Activated naive CD4-positive, alpha-beta T cell treated with anti-CD3 and anti-CD28 coated beads, Interleukin-2, amount 10 ng/mL, durations not matched to agents 7 days and 5 days (primary cell): Measurements from ENCODE around the gene SLC13A1.
A peak's percentile ranks its signal among the peaks of the same experiment; 100 is the strongest.

ENCODE experiments used
- CTCF ChIA-PET: fragments of 350-600 bp; sonication (Branson Sonifier 250); formaldehyde crosslinking; loops from one replicate; lab custom pipeline; 2021; ENCODE audit warnings: antibody characterized with exemption; lab: Charles Lee
- DNase-seq: peaks from one replicate; pipeline ENCODE4 v3.0.0-alpha.2; 2020
- H3K27ac Mint-ChIP-seq: one replicate; pipeline ENCODE4 v1.8.0; 2021; ENCODE audit warnings: mild to moderate bottlenecking, moderate library complexity, mixed read lengths
- H3K27me3 Mint-ChIP-seq: one replicate; pipeline ENCODE4 v1.8.0; 2021; ENCODE audit warnings: mild to moderate bottlenecking, mixed read lengths
- H3K36me3 Mint-ChIP-seq: one replicate; pipeline ENCODE4 v1.8.0; 2021; ENCODE audit warnings: mixed read lengths
- H3K4me1 Mint-ChIP-seq: one replicate; pipeline ENCODE4 v1.8.0; 2021; ENCODE audit warnings: mixed read lengths
- H3K4me3 Mint-ChIP-seq: one replicate; pipeline ENCODE4 v1.8.0; 2021; ENCODE audit warnings: mild to moderate bottlenecking, moderate library complexity, mixed read lengths
- H3K9me3 Mint-ChIP-seq: one replicate; pipeline ENCODE4 v1.8.0; 2021; ENCODE audit warnings: mixed read lengths

Gene SLC13A1

GRCh38 chr7:123170333-123171246 lies 29.2 kb downstream of the SLC13A1 start:
- Mint-ChIP-seq H3K27me3 (no peaks in the 10 kb centered on the region), H3K9me3 (peaks cover 4% of the 10 kb centered on the region), H3K27ac (no peak overlapping the region), H3K4me3 (no peak overlapping the region), H3K36me3 (no peaks in the 10 kb centered on the region), H3K4me1 (no peaks in the 10 kb centered on the region)
- DNase-seq = no peak
- CTCF ChIA-PET = no interaction called here

GRCh38 chr7:123169065-123169464 lies 30.7 kb downstream of the SLC13A1 start:
- H3K4me3 Mint-ChIP-seq = no peak overlapping the region
- no peaks in the 10 kb centered on the region for H3K27me3 Mint-ChIP-seq
- CTCF ChIA-PET = no interaction called here
- no peaks in the 10 kb centered on the region for H3K4me1 Mint-ChIP-seq
- no peak overlapping the region for H3K27ac Mint-ChIP-seq
- no peaks in the 10 kb centered on the region for H3K36me3 Mint-ChIP-seq
- H3K9me3 Mint-ChIP-seq = peaks cover 4% of the 10 kb centered on the region
- no peak for DNase-seq

- Mint-ChIP-seq H3K27me3 (no peaks in the 10 kb centered on the region), H3K27ac (no peak overlapping the region), H3K4me3 (no peak overlapping the region), H3K9me3 (no peaks in the 10 kb centered on the region), H3K36me3 (no peaks in the 10 kb centered on the region), H3K4me1 (no peaks in the 10 kb centered on the region)
- no peak for DNase-seq
- CTCF ChIA-PET = no interaction called here
Observed at GRCh38 chr7:123157606-123158005, 42.2 kb downstream of the SLC13A1 start.

- no peak overlapping the region for H3K4me3 Mint-ChIP-seq
Observed at GRCh38 chr7:123155571-123155970, 44.2 kb downstream of the SLC13A1 start.

GRCh38 chr7:123154231-123154860 lies 45.4 kb downstream of the SLC13A1 start:
- H3K36me3 Mint-ChIP-seq = no peaks in the 10 kb centered on the region
- no peak overlapping the region for H3K4me3 Mint-ChIP-seq
- no peaks in the 10 kb centered on the region for H3K4me1 Mint-ChIP-seq
- H3K27ac Mint-ChIP-seq = no peak overlapping the region
- H3K9me3 Mint-ChIP-seq = no peaks in the 10 kb centered on the region
- CTCF ChIA-PET = interaction anchor here (0.6 to 1.8 kb wide), 6 partner anchors 10 to 1372 kb away, joined by 3 to 6 read pairs (median 4); no protein-coding TSS in a partner anchor
- no peaks in the 10 kb centered on the region for H3K27me3 Mint-ChIP-seq
- peak; percentile 52 for DNase-seq

More at GRCh38 chr7:123155571-123155970, 44.2 kb downstream of the SLC13A1 start:
- Mint-ChIP-seq H3K9me3 (no peaks in the 10 kb centered on the region), H3K36me3 (no peaks in the 10 kb centered on the region), H3K27me3 (no peaks in the 10 kb centered on the region), H3K27ac (no peak overlapping the region), H3K4me1 (no peaks in the 10 kb centered on the region)
- DNase-seq = no peak
- CTCF ChIA-PET = interaction anchor here (0.7 to 1.8 kb wide), 2 partner anchors 9 to 298 kb away, joined by 3 to 6 read pairs; no protein-coding TSS in a partner anchor

GRCh38 chr7:123151443-123151842 lies 48.3 kb downstream of the SLC13A1 start:
- DNase-seq = no peak
- Mint-ChIP-seq H3K4me1 (no peaks in the 10 kb centered on the region), H3K4me3 (no peak overlapping the region), H3K9me3 (no peaks in the 10 kb centered on the region), H3K27me3 (no peaks in the 10 kb centered on the region), H3K36me3 (no peaks in the 10 kb centered on the region), H3K27ac (no peak overlapping the region)
- CTCF ChIA-PET = no interaction called here

DNA sequence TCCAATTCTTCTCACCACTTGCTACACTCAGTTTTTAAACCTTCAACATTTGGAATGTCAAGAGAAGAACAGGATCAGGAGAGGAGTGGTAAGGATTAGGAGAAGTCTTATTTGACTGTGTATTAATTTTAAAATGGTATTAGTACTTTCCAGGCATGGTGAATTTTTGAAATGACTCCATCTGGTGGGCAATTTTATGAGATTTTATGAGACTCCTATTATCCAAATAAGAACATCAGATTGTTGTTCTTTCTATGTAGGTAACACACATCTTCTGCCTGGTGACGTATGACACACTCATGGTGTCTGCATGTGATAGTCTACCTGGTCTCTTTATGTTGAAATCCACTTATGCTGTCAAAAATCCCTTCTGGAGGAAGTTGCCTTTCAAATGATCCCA lies 51.0 kb downstream of the SLC13A1 start:
- no peak overlapping the region for H3K27ac Mint-ChIP-seq
- no peaks in the 10 kb centered on the region for H3K36me3 Mint-ChIP-seq
- H3K4me3 Mint-ChIP-seq = no peak overlapping the region
- H3K9me3 Mint-ChIP-seq = no peaks in the 10 kb centered on the region
- CTCF ChIA-PET = no interaction called here
- DNase-seq = no peak
- no peaks in the 10 kb centered on the region for H3K4me1 Mint-ChIP-seq
- H3K27me3 Mint-ChIP-seq = no peaks in the 10 kb centered on the region

DNA sequence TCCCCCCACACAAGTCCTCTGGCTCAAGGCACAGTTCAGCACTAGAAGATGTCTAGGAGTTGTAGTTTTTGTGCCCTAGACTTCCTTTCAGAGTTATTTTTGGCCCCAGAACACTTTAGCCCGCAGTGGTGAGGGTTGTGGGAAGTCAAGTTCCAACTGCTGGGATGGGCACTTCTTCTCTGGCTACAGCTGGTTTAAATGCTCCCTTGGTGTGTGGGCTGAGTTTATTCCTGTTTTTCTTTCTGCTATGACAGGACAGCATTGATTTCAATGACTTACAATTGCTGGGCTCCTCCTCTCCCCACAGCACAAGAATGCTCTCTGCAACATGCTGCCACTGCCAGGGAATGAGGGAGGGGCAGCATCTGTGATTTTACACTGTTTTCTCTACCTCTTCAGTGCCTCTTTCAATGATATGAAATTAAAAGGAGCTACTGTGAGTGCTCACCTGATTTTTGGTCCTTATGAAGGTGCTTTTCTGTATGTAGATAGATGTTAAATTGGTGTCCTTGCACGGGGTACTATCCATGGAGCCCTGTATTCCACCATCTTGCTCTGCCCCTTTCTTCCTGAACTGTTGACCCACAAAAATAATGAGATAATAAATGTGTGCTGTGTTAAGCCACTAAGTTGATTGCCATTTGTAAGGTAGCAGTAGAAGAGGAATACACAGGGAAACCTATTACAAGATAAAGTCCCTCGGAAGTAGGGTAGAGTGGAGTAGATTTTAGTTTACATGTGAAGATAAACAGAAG lies 56.3 kb downstream of the SLC13A1 start:
- DNase-seq = no peak
- H3K4me1 Mint-ChIP-seq = no peaks in the 10 kb centered on the region
- no peak overlapping the region for H3K27ac Mint-ChIP-seq
- H3K36me3 Mint-ChIP-seq = no peaks in the 10 kb centered on the region
- no peaks in the 10 kb centered on the region for H3K9me3 Mint-ChIP-seq
- CTCF ChIA-PET = no interaction called here
- H3K4me3 Mint-ChIP-seq = no peak overlapping the region
- no peaks in the 10 kb centered on the region for H3K27me3 Mint-ChIP-seq

- CTCF ChIA-PET = interaction anchor here (0.7 kb wide), 1 partner anchor 69 kb away, joined by 3 read pairs; no protein-coding TSS in a partner anchor
- Mint-ChIP-seq H3K27ac (no peak overlapping the region), H3K4me1 (no peaks in the 10 kb centered on the region), H3K4me3 (no peak overlapping the region), H3K36me3 (no peaks in the 10 kb centered on the region), H3K9me3 (no peaks in the 10 kb centered on the region), H3K27me3 (no peaks in the 10 kb centered on the region)
- DNase-seq = no peak
Observed at GRCh38 chr7:123140561-123140960, 59.2 kb downstream of the SLC13A1 start.

DNA sequence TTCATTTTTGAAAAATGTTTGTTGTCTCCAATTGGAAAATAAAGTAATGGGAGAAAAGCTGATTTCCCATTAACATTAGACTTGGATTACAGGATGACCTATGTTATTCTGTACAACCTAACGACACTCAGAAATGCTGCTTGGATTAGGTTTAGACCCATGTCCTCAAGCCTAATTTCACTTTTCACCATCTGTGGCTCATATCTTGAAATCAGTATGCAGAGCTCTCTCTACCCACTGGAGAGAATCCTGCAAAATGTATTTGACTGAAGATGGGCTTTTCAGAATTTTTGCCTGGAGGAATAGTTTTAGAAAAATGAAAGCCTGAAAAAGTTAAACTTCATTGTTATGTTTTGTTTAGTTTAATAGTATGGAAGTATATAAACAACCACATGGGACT lies 63.8 kb downstream of the SLC13A1 start:
- Mint-ChIP-seq H3K4me1 (no peaks in the 10 kb centered on the region), H3K4me3 (no peak overlapping the region), H3K36me3 (no peaks in the 10 kb centered on the region), H3K27me3 (no peaks in the 10 kb centered on the region), H3K9me3 (peaks cover 2% of the 10 kb centered on the region), H3K27ac (no peak overlapping the region)
- CTCF ChIA-PET = no interaction called here
- no peak for DNase-seq

DNA sequence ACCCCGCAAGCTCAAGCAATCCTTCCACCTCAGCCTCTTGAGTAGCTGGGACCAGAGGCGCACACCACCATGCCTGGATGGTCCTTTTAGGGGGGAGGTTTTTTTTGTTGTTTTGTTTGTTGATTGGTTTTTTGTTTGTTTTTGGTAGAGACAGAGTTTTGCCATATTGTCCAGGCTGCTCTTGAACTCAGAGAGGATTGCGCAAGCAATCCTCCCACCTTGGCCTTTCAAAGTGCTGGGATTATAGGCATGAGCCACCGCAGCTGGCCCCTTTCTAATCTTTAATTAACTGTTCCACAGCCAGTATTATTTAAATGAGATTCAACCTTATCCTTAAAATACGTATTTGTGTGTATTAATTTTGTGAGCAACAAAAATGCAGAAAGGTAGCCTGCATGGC lies 65.8 kb downstream of the SLC13A1 start:
- no peaks in the 10 kb centered on the region for H3K4me1 Mint-ChIP-seq
- H3K36me3 Mint-ChIP-seq = no peaks in the 10 kb centered on the region
- no peaks in the 10 kb centered on the region for H3K27me3 Mint-ChIP-seq
- peaks cover 2% of the 10 kb centered on the region for H3K9me3 Mint-ChIP-seq
- no peak for DNase-seq
- H3K4me3 Mint-ChIP-seq = no peak overlapping the region
- CTCF ChIA-PET = no interaction called here
- H3K27ac Mint-ChIP-seq = no peak overlapping the region

GRCh38 chr7:123131961-123132360 lies 67.8 kb downstream of the SLC13A1 start:
- Mint-ChIP-seq H3K27ac (no peak overlapping the region), H3K9me3 (peaks cover 2% of the 10 kb centered on the region), H3K27me3 (no peaks in the 10 kb centered on the region), H3K36me3 (no peaks in the 10 kb centered on the region), H3K4me1 (no peaks in the 10 kb centered on the region), H3K4me3 (no peak overlapping the region)
- CTCF ChIA-PET = no interaction called here
- DNase-seq = no peak

DNA sequence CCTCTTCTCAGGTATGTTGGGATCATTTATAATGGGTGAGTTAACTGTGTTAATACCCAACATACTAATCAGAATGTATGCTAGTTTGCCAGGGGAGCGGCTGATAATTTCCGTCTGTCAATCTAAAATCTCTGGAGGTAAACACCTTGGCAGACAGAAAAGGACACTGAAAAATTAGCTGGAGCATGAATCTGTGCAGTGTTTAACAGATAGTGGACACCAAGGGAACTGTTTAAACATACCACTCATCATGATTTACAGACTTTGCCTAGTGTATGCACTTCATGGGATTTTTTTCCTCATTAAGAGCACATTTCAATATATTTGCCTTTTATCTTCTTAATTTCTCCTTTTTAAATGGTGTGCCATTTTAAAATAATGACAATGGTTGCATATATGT lies 68.2 kb downstream of the SLC13A1 start:
- Mint-ChIP-seq H3K9me3 (peaks cover 2% of the 10 kb centered on the region), H3K27me3 (no peaks in the 10 kb centered on the region), H3K4me1 (no peaks in the 10 kb centered on the region), H3K4me3 (no peak overlapping the region), H3K36me3 (no peaks in the 10 kb centered on the region), H3K27ac (no peak overlapping the region)
- CTCF ChIA-PET = no interaction called here
- no peak for DNase-seq

DNA sequence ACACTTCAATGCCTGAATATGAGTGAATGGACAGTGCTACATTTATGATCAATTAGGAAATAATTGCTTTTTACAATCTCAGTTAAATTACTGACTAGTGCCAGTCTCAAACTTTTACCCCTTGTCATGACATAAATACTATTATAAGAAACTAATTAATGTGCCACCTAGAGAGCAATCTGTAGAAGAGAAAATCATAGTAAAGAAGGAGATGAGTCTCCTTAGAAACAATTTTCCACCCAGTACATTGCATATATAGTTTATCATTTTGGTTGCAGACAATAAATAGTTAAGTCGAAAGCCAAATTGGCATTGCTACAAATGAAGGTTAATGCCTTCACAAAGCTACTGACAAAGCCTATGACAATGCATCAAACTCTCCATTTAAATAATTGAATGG lies 68.6 kb downstream of the SLC13A1 start:
- no peaks in the 10 kb centered on the region for H3K36me3 Mint-ChIP-seq
- no peak overlapping the region for H3K4me3 Mint-ChIP-seq
- DNase-seq = no peak
- H3K27me3 Mint-ChIP-seq = no peaks in the 10 kb centered on the region
- peaks cover 2% of the 10 kb centered on the region for H3K9me3 Mint-ChIP-seq
- no peak overlapping the region for H3K27ac Mint-ChIP-seq
- H3K4me1 Mint-ChIP-seq = no peaks in the 10 kb centered on the region
- CTCF ChIA-PET = no interaction called here
